Liver (tissue), 9 donors: ENCODE results near the gene KIAA1217. TPM values are rescaled to one million over a fixed set of nuclear protein-coding genes. Genes with fewer than 3 reads are reported as not detected.
A peak's percentile ranks its signal among the peaks of the same experiment; 100 is the strongest.

ENCODE experiments used
- DNase-seq: peaks from one replicate; pipeline ENCODE4 v3.0.0-alpha.2; 2017; ENCODE audit warnings: low spot score
- H3K27ac ChIP-seq, 2 donors: one replicate each; pipeline ENCODE4 v1.7.0; 2013; ENCODE audit warnings: inconsistent platforms in 2 of 2, low read length in 2 of 2, control low read depth in 1 of 2, low read depth in 1 of 2, mild to moderate bottlenecking in 1 of 2
- H3K27me3 ChIP-seq, 4 donors: one replicate each; pipeline versions ENCODE4 v1.6.1 to v1.7.0; 2013; ENCODE audit warnings: low read length in 3 of 4, inconsistent platforms in 1 of 4, mild to moderate bottlenecking in 1 of 4, moderate library complexity in 1 of 4; ENCODE audit not compliant: control insufficient read depth in 4 of 4, insufficient read depth in 4 of 4
- H3K36me3 ChIP-seq, 4 donors: one replicate each; pipeline versions ENCODE4 v1.6.1 to v1.7.0; 2013; ENCODE audit warnings: low read length in 3 of 4, mild to moderate bottlenecking in 3 of 4, low read depth in 1 of 4, moderate library complexity in 1 of 4; ENCODE audit not compliant: control insufficient read depth in 4 of 4, insufficient read depth in 3 of 4
- H3K4me1 ChIP-seq, 4 donors: one replicate each; pipeline versions ENCODE4 v1.6.1 to v1.7.0; 2013; ENCODE audit warnings: low read length in 3 of 4, mild to moderate bottlenecking in 3 of 4, moderate library complexity in 1 of 4; ENCODE audit not compliant: control insufficient read depth in 4 of 4, insufficient read depth in 4 of 4
- H3K4me3 ChIP-seq, 3 donors: one replicate each; pipeline versions ENCODE4 v1.6.1 to v1.7.0; 2013; ENCODE audit warnings: low read length in 3 of 3, control low read depth in 1 of 3, low read depth in 1 of 3, mild to moderate bottlenecking in 1 of 3
- H3K9ac ChIP-seq, 2 donors: one replicate each; pipeline ENCODE4 v1.7.0; 2013; ENCODE audit warnings: low read length in 2 of 2, mild to moderate bottlenecking in 2 of 2, moderate library complexity in 2 of 2, control low read depth in 1 of 2, low read depth in 1 of 2
- H3K9me3 ChIP-seq, 4 donors: one replicate each; pipeline versions ENCODE4 v1.6.1 to v1.7.0; 2013; ENCODE audit warnings: low read length in 3 of 4; ENCODE audit not compliant: control insufficient read depth in 4 of 4
- EGR1 ChIP-seq, 2 donors: IDR thresholded peaks; 2 replicates each; pipeline ENCODE4 v1.6.1; 2016 to 2018; ENCODE audit warnings: antibody characterized with exemption in 2 of 2, low read depth in 2 of 2
- FOXA1 ChIP-seq: IDR thresholded peaks from 2 replicates; pipeline ENCODE4 v1.6.1; 2016; ENCODE audit warnings: antibody characterized with exemption
- FOXA2 ChIP-seq: IDR thresholded peaks from 2 replicates; pipeline ENCODE4 v1.6.1; 2016; ENCODE audit warnings: antibody characterized with exemption
- GABPA ChIP-seq, 2 donors: IDR thresholded peaks in 1 of 2; conservative IDR thresholded peaks in 1 of 2; 2 replicates each; pipeline ENCODE4 v1.6.1; 2016; ENCODE audit warnings: antibody characterized with exemption in 2 of 2, mild to moderate bottlenecking in 1 of 2, moderate library complexity in 1 of 2
- HNF4A ChIP-seq, 2 donors: conservative IDR thresholded peaks; 2 replicates each; pipeline ENCODE4 v1.6.1; 2016; ENCODE audit warnings: antibody characterized with exemption in 2 of 2, mild to moderate bottlenecking in 2 of 2
- HNF4G ChIP-seq: IDR thresholded peaks from 2 replicates; pipeline ENCODE4 v1.6.1; 2016; ENCODE audit warnings: antibody characterized with exemption
- JUND ChIP-seq, 2 donors: IDR thresholded peaks; 2 replicates each; pipeline ENCODE4 v1.6.1; 2016; ENCODE audit warnings: antibody characterized with exemption in 2 of 2
- MAX ChIP-seq: IDR thresholded peaks from 2 replicates; pipeline ENCODE4 v1.6.1; 2016; ENCODE audit warnings: antibody characterized with exemption
- NR2F2 ChIP-seq: IDR thresholded peaks from 2 replicates; pipeline ENCODE4 v1.6.1; 2016; ENCODE audit warnings: antibody characterized with exemption
- RAD21 ChIP-seq, 2 donors: IDR thresholded peaks; 2 replicates each; pipeline ENCODE4 v1.6.1; 2016; ENCODE audit warnings: antibody characterized with exemption in 2 of 2, mild to moderate bottlenecking in 2 of 2
- REST ChIP-seq: IDR thresholded peaks from 2 replicates; pipeline ENCODE4 v1.6.1; 2016; ENCODE audit warnings: antibody characterized with exemption, mild to moderate bottlenecking
- RXRA ChIP-seq, 2 donors: IDR thresholded peaks; 2 replicates each; pipeline ENCODE4 v1.6.1; 2017 to 2018; ENCODE audit warnings: antibody characterized with exemption in 2 of 2, mild to moderate bottlenecking in 1 of 2
- SP1 ChIP-seq: IDR thresholded peaks from 2 replicates; pipeline ENCODE4 v1.6.1; 2018; ENCODE audit warnings: antibody characterized with exemption, mild to moderate bottlenecking
- TAF1 ChIP-seq: conservative IDR thresholded peaks from 2 replicates; pipeline ENCODE4 v1.6.1; 2016; ENCODE audit warnings: antibody characterized with exemption, mild to moderate bottlenecking
- YY1 ChIP-seq: IDR thresholded peaks from 2 replicates; pipeline ENCODE4 v1.6.1; 2016; ENCODE audit warnings: antibody characterized with exemption, mild to moderate bottlenecking
- WGBS: extraction: QIAGEN DNeasy Blood & Tissue Kit; methylation state at CpG from one replicate; pipeline ENCODE4 v1.1.7; 2013; 5-methylcytosine and 5-hydroxymethylcytosine counted together
- polyA plus RNA-seq, 2 donors: library from polyadenylated mRNA; stranded (reverse) in 1 of 2; unstranded in 1 of 2; fragments of 200-250 nt in 1 of 2; fragments of >200 nt in 1 of 2; fragmentation: Nextera tagmentation in 1 of 2; extraction: Ambion mirVana in 1 of 2; gene quantifications; one replicate each; pipeline versions ENCODE4 v1.2.1 to v1.2.3, GENCODE V29; 2013 to 2015
- total RNA-seq, 2 donors: library from RNA; depleted of rRNA; stranded (reverse); fragments of >200 nt; gene quantifications; one replicate each; pipeline ENCODE4 v1.2.3, GENCODE V29; 2014
- TF ChIP-seq, protein P1 (sequence below): IDR thresholded peaks from 2 replicates; pipeline ENCODE4 v1.6.1; 2016; ENCODE audit warnings: antibody characterized with exemption
- TF ChIP-seq, protein P2 (sequence below): fragments of 150-350 bp; IDR thresholded peaks from 2 replicates; pipeline ENCODE4 v1.5.1; 2017; ENCODE audit warnings: improper control_type of control experiment, low read depth, low read length; ENCODE audit not compliant: missing input control
- TF ChIP-seq, protein P3 (sequence below): IDR thresholded peaks from 2 replicates; pipeline ENCODE4 v1.6.1; 2016; ENCODE audit warnings: antibody characterized with exemption
- donor health status: healthy.
- donor health status: healthy.
- donor health status: healthy.
- donor health status: healthy.
- donor health status: healthy.

Gene KIAA1217
- total and polyA plus RNA-seq, 4 donors = 4.5 to 12.8 (median 6.8) TPM

DNA sequence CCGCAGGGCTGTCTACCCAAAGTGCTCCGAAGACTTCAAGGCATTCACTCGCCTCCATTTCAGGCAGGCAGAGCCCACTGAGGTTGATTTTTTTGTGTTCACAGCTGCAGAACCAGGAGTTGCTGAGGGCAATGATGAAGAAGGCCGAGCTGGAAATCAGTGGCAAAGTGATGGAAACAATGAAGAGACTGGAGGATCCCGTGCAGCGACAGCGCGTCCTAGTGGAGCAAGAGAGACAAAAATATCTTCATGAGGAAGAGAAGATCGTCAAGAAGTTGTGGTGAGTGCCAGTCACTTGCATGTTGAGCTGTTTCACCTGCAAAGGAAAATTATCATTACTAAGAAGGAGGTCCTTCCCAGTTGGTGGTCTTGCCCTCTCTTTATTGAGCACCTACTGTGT, 304.2 kb downstream of the KIAA1217 start:
- no peak overlapping the region for H3K9ac ChIP-seq
- peaks cover 0 to 4% (median 3%) of the 10 kb centered on the region in 4 donors for H3K4me1 ChIP-seq
- H3K36me3 ChIP-seq = peaks cover 2 to 37% (median 31%) of the 10 kb centered on the region in 4 donors
- WGBS = 81% methylated on average over 9 of the region's 9 CpGs
- no peak overlapping the region for H3K4me3 ChIP-seq
- TF ChIP-seq NR2F2 = no peak
- TF ChIP-seq FOXA1 = no peak
- TF ChIP-seq RAD21 (IDR thresholded peaks at IDR 0.05) = peak; percentile 56 to 65
- TF ChIP-seq HNF4A (conservative IDR thresholded peaks at IDR 0.05) = no peak
- TF ChIP-seq MAX = no peak
- TF ChIP-seq SP1 = no peak
- H3K27me3 ChIP-seq = no peaks in the 10 kb centered on the region
- no peak for DNase-seq
- H3K27ac ChIP-seq = no peak overlapping the region
- no peaks in the 10 kb centered on the region for H3K9me3 ChIP-seq

GRCh38 chr10:24515481-24515880, 306.5 kb downstream of the KIAA1217 start:
- H3K36me3 ChIP-seq = peaks cover 2 to 39% (median 29%) of the 10 kb centered on the region in 4 donors
- no peaks in the 10 kb centered on the region for H3K9me3 ChIP-seq
- H3K4me3 ChIP-seq = no peak overlapping the region
- no peak overlapping the region for H3K27ac ChIP-seq
- H3K9ac ChIP-seq = no peak overlapping the region
- no peaks in the 10 kb centered on the region for H3K27me3 ChIP-seq
- no peak for TF ChIP-seq RAD21 (IDR thresholded peaks at IDR 0.05)
- no peak for TF ChIP-seq MAX
- TF ChIP-seq JUND (IDR thresholded peaks at IDR 0.05) = no peak
- no peak for TF ChIP-seq YY1
- no peak for TF ChIP-seq EGR1 (IDR thresholded peaks at IDR 0.05; ENCODE audit: low read depth in 2 of 2)
- TF ChIP-seq SP1 = no peak
- no peak for TF ChIP-seq HNF4G
- TF ChIP-seq FOXA2 = no peak
- WGBS = 90% methylated on average over 2 of the region's 2 CpGs
- peaks cover 0 to 11% (median 4%) of the 10 kb centered on the region in 4 donors for H3K4me1 ChIP-seq
- DNase-seq = no peak

DNA sequence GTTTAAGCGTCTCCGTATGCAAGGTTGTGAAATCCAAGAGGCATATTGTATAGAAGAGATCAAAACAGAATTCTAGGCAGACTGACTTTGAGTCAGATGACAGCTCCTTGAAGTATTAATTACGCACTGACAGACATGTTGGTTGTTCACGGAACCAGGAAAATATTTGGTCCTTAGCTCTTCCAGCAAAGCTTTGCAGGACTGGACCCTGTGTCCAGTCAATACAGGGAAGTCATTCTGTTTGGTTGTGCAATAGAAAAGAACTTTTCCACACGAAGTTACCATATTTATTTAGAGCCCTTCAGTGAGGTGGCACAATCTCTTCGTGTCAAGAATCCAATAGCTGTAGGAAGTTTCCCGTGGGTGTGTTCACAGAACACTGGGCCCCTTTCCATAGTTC, 309.5 kb downstream of the KIAA1217 start:
- peaks cover 2 to 46% (median 31%) of the 10 kb centered on the region in 4 donors for H3K36me3 ChIP-seq
- no peaks in the 10 kb centered on the region for H3K9me3 ChIP-seq
- H3K9ac ChIP-seq = no peak overlapping the region
- no peak for DNase-seq
- 52% methylated on average over 7 of the region's 7 CpGs for WGBS
- H3K27me3 ChIP-seq = no peaks in the 10 kb centered on the region
- H3K4me3 ChIP-seq = no peak overlapping the region
- peaks cover 0 to 11% (median 4%) of the 10 kb centered on the region in 4 donors for H3K4me1 ChIP-seq
- TF ChIP-seq FOXA1 (peak; percentile 22), HNF4A (conservative IDR thresholded peaks at IDR 0.05) (peak; percentile 57 to 70), GABPA (IDR thresholded peaks at IDR 0.05 in 1 of 2, conservative IDR thresholded peaks at IDR 0.05 in 1 of 2) (no peak), HNF4G (peak; percentile 27), SP1 (peak; percentile 59), YY1 (peak; percentile 44), EGR1 (IDR thresholded peaks at IDR 0.05; ENCODE audit: low read depth in 2 of 2) (peak in 1 of 2 donors; percentile 54), FOXA2 (peak; percentile 75), JUND (IDR thresholded peaks at IDR 0.05) (peak in 1 of 2 donors; percentile 34), MAX (peak; percentile 54), NR2F2 (no peak), RXRA (IDR thresholded peaks at IDR 0.05) (peak in 1 of 2 donors; percentile 44), RAD21 (IDR thresholded peaks at IDR 0.05) (no peak), REST (no peak), TAF1 (no peak)
- TF ChIP-seq, protein P1, sequence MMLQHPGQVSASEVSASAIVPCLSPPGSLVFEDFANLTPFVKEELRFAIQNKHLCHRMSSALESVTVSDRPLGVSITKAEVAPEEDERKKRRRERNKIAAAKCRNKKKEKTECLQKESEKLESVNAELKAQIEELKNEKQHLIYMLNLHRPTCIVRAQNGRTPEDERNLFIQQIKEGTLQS = no peak
- TF ChIP-seq, protein P2, sequence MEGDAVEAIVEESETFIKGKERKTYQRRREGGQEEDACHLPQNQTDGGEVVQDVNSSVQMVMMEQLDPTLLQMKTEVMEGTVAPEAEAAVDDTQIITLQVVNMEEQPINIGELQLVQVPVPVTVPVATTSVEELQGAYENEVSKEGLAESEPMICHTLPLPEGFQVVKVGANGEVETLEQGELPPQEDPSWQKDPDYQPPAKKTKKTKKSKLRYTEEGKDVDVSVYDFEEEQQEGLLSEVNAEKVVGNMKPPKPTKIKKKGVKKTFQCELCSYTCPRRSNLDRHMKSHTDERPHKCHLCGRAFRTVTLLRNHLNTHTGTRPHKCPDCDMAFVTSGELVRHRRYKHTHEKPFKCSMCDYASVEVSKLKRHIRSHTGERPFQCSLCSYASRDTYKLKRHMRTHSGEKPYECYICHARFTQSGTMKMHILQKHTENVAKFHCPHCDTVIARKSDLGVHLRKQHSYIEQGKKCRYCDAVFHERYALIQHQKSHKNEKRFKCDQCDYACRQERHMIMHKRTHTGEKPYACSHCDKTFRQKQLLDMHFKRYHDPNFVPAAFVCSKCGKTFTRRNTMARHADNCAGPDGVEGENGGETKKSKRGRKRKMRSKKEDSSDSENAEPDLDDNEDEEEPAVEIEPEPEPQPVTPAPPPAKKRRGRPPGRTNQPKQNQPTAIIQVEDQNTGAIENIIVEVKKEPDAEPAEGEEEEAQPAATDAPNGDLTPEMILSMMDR = no peak
- TF ChIP-seq, protein P3, sequence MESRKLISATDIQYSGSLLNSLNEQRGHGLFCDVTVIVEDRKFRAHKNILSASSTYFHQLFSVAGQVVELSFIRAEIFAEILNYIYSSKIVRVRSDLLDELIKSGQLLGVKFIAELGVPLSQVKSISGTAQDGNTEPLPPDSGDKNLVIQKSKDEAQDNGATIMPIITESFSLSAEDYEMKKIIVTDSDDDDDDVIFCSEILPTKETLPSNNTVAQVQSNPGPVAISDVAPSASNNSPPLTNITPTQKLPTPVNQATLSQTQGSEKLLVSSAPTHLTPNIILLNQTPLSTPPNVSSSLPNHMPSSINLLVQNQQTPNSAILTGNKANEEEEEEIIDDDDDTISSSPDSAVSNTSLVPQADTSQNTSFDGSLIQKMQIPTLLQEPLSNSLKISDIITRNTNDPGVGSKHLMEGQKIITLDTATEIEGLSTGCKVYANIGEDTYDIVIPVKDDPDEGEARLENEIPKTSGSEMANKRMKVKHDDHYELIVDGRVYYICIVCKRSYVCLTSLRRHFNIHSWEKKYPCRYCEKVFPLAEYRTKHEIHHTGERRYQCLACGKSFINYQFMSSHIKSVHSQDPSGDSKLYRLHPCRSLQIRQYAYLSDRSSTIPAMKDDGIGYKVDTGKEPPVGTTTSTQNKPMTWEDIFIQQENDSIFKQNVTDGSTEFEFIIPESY = no peak
- no peak overlapping the region for H3K27ac ChIP-seq
